Thoracic aorta (tissue), 2 donors: ENCODE results near the gene WHRN. TPM values are rescaled to one million over a fixed set of nuclear protein-coding genes. Genes with fewer than 3 reads are reported as not detected.

ENCODE experiments used
- ATAC-seq: fragments of 150-250 bp; one replicate; pipeline ENCODE4 v1.8.0; 2017; ENCODE audit warnings: low read depth; ENCODE audit not compliant: insufficient number of reproducible peaks, low FRiP score
- DNase-seq: peaks from one replicate; pipeline ENCODE4 v3.0.0-alpha.2; 2020; ENCODE audit warnings: low spot score
- H3K27ac ChIP-seq, 2 donors: fragments of 200-600 bp; sonication (generic); 1 replicate in 1 of 2; 2 replicates in 1 of 2; pipeline ENCODE4 v1.5.1; 2016; ENCODE audit warnings: mild to moderate bottlenecking in 2 of 2, moderate library complexity in 2 of 2
- H3K27me3 ChIP-seq: fragments of 200-600 bp; sonication (generic); replicated peaks from 2 replicates; pipeline ENCODE4 v1.6.0; 2016; ENCODE audit warnings: mild to moderate bottlenecking; ENCODE audit not compliant: insufficient read depth
- H3K36me3 ChIP-seq: fragments of 200-600 bp; sonication (generic); one replicate; pipeline ENCODE4 v1.5.1; 2016
- H3K4me1 ChIP-seq, 2 donors: fragments of 200-600 bp; sonication (generic); 1 replicate in 1 of 2; 2 replicates in 1 of 2; pipeline versions ENCODE4 v1.5.1 to v1.6.0; 2016; ENCODE audit warnings: low read depth in 2 of 2, mild to moderate bottlenecking in 1 of 2; ENCODE audit not compliant: control insufficient read depth in 1 of 2
- H3K4me3 ChIP-seq: fragments of 200-600 bp; sonication (generic); 2 replicates; pipeline ENCODE4 v1.5.1; 2016; ENCODE audit warnings: mild to moderate bottlenecking
- H3K9me3 ChIP-seq: fragments of 200-600 bp; sonication (generic); 2 replicates; pipeline ENCODE4 v1.5.1; 2016
- CTCF ChIP-seq: fragments of 200-600 bp; sonication (generic); IDR thresholded peaks from one replicate; pipeline ENCODE4 v1.5.1; 2019; ENCODE audit warnings: antibody characterized with exemption
- total RNA-seq, 2 donors: library from RNA; depleted of rRNA; stranded (reverse); fragments of >200 nt; gene quantifications; one replicate each; pipeline versions ENCODE4 v1.1.0 to v1.2.3, GENCODE V29; 2016

Gene WHRN
- total RNA-seq, 2 donors from 2014 or later: 4.1 to 5.1 TPM

GRCh38 chr9:114386886-114387679, 118.2 kb downstream of the WHRN start:
- ATAC-seq: no peak
- Histone ChIP-seq H3K4me3 (peak overlapping the region; percentile 85), H3K36me3 (no peaks in the 10 kb centered on the region), H3K27me3 (no peaks in the 10 kb centered on the region), H3K27ac (peak overlapping the region; percentile 92 to 95), H3K4me1 (peaks cover 53 to 76% of the 10 kb centered on the region in 2 donors), H3K9me3 (no peaks in the 10 kb centered on the region)
- no peak for TF ChIP-seq CTCF
- no peak for DNase-seq

- no peaks in the 10 kb centered on the region for H3K9me3 ChIP-seq
- no peak for TF ChIP-seq CTCF
- H3K27ac ChIP-seq: peak overlapping the region; percentile 92 to 95
- no peak for ATAC-seq
- DNase-seq: no peak
- H3K27me3 ChIP-seq: no peaks in the 10 kb centered on the region
- H3K4me3 ChIP-seq: peak overlapping the region; percentile 85
- peaks cover 53 to 79% of the 10 kb centered on the region in 2 donors for H3K4me1 ChIP-seq
- no peaks in the 10 kb centered on the region for H3K36me3 ChIP-seq
Measured at GRCh38 chr9:114386361-114386885, 118.8 kb downstream of the WHRN start.

GRCh38 chr9:114385397-114386181, 119.7 kb downstream of the WHRN start:
- ATAC-seq: no peak
- Histone ChIP-seq H3K27ac (peak overlapping the region; percentile 92 to 95), H3K4me3 (peak overlapping the region; percentile 85), H3K36me3 (no peaks in the 10 kb centered on the region), H3K4me1 (peaks cover 52 to 86% of the 10 kb centered on the region in 2 donors), H3K27me3 (no peaks in the 10 kb centered on the region), H3K9me3 (no peaks in the 10 kb centered on the region)
- peak; percentile 66 for DNase-seq
- TF ChIP-seq CTCF: no peak

- Histone ChIP-seq H3K36me3 (peaks cover 5% of the 10 kb centered on the region), H3K9me3 (no peaks in the 10 kb centered on the region), H3K27me3 (no peaks in the 10 kb centered on the region), H3K27ac (peak overlapping the region; percentile 92 to 95), H3K4me1 (peaks cover 45 to 86% of the 10 kb centered on the region in 2 donors), H3K4me3 (peak overlapping the region; percentile 85)
- no peak for TF ChIP-seq CTCF
- ATAC-seq (no peak), DNase-seq (no peak)
Measured at GRCh38 chr9:114384836-114385396, 120.4 kb downstream of the WHRN start.

GRCh38 chr9:114384341-114384740, 120.9 kb downstream of the WHRN start:
- peak overlapping the region; percentile 92 to 95 for H3K27ac ChIP-seq
- DNase-seq: no peak
- H3K36me3 ChIP-seq: peaks cover 9% of the 10 kb centered on the region
- H3K4me3 ChIP-seq: no peak overlapping the region
- peaks cover 45 to 86% of the 10 kb centered on the region in 2 donors for H3K4me1 ChIP-seq
- TF ChIP-seq CTCF: no peak
- no peaks in the 10 kb centered on the region for H3K9me3 ChIP-seq
- ATAC-seq: no peak
- H3K27me3 ChIP-seq: no peaks in the 10 kb centered on the region
